ENCODE measurements around the gene RCAN2. TPM values are rescaled to one million over a fixed set of nuclear protein-coding genes. Genes with fewer than 3 reads are reported as not detected.

The RCAN2 gene
- total RNA-seq, 1 experiment from 2014 or later: not detected

GRCh38 chr6:46400898-46401297 lies 90.4 kb downstream of the RCAN2 start:
- Histone ChIP-seq H3K36me3 (ENCODE audit: control insufficient read depth, insufficient read depth, low read length) (no peaks in the 10 kb centered on the region), H3K27me3 (replicated peaks; ENCODE audit: control insufficient read depth, insufficient read depth, low read length) (no peaks in the 10 kb centered on the region), H3K4me3 (ENCODE audit: low read depth, low read length) (no peak overlapping the region), H3K4me1 (no peaks in the 10 kb centered on the region), H3K9me3 (no peaks in the 10 kb centered on the region)
- CTCF ChIA-PET: no interaction called here
- H3K27me3 Mint-ChIP-seq (ENCODE audit: insufficient read depth, unreplicated experiment): peaks cover 6% of the 10 kb centered on the region
- POLR2A ChIA-PET: no interaction called here
- DNase-seq: no peak
- no peak overlapping the region for H3K4me3 Mint-ChIP-seq (ENCODE audit: unreplicated experiment)
- TF ChIP-seq CTCF (IDR thresholded peaks at IDR 0.05; ENCODE audit: insufficient read depth in 1 of 2, low read depth in 1 of 2, low read length in 1 of 2, severe bottlenecking in 1 of 2, unreplicated experiment in 1 of 2): no peak
- no peaks in the 10 kb centered on the region for H3K9me3 Mint-ChIP-seq (ENCODE audit: unreplicated experiment)
- BruUV-seq (replicated peaks): no TSS peak
- intact Hi-C loops (cut with micrococcal nuclease; ENCODE audit: unreplicated experiment): no loop called here
- no peaks in the 10 kb centered on the region for H3K4me1 Mint-ChIP-seq (ENCODE audit: low read depth, unreplicated experiment)
- no peak overlapping the region for H3K27ac Mint-ChIP-seq (ENCODE audit: unreplicated experiment)
- H3K36me3 Mint-ChIP-seq (ENCODE audit: insufficient read depth, unreplicated experiment): no peaks in the 10 kb centered on the region

DNA sequence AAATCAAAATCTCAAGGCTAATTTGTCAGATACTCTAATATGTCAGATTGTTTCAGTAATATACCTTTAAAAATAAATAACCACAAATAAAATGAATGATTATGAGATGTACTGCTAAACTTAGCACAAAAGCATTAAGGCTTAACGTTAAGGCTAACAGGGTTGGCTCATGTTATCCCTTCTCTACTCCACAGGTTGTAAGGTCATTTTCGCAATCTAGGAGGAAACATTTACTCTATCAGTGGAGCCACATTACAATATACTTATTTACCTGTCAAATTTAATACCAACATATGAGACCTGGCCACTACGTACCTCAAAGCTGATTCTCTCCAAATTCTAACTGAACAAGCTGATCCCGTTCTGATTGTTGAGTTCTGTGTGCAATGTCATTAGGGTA lies 95.7 kb downstream of the RCAN2 start:
- Histone ChIP-seq H3K4me3 (ENCODE audit: low read depth, low read length) (no peak overlapping the region), H3K36me3 (ENCODE audit: control insufficient read depth, insufficient read depth, low read length) (no peaks in the 10 kb centered on the region), H3K4me1 (no peaks in the 10 kb centered on the region), H3K27me3 (replicated peaks; ENCODE audit: control insufficient read depth, insufficient read depth, low read length) (no peaks in the 10 kb centered on the region), H3K9me3 (no peaks in the 10 kb centered on the region)
- H3K4me3 Mint-ChIP-seq (ENCODE audit: unreplicated experiment): no peak overlapping the region
- no peaks in the 10 kb centered on the region for H3K9me3 Mint-ChIP-seq (ENCODE audit: unreplicated experiment)
- no peak for TF ChIP-seq CTCF (IDR thresholded peaks at IDR 0.05; ENCODE audit: insufficient read depth in 1 of 2, low read depth in 1 of 2, low read length in 1 of 2, severe bottlenecking in 1 of 2, unreplicated experiment in 1 of 2)
- ChIA-PET CTCF (no interaction called here), POLR2A (no interaction called here)
- intact Hi-C loops (cut with micrococcal nuclease; ENCODE audit: unreplicated experiment): no loop called here
- no peaks in the 10 kb centered on the region for H3K36me3 Mint-ChIP-seq (ENCODE audit: insufficient read depth, unreplicated experiment)
- no peak overlapping the region for H3K27ac Mint-ChIP-seq (ENCODE audit: unreplicated experiment)
- peaks cover 13% of the 10 kb centered on the region for H3K27me3 Mint-ChIP-seq (ENCODE audit: insufficient read depth, unreplicated experiment)
- no peak for DNase-seq
- H3K4me1 Mint-ChIP-seq (ENCODE audit: low read depth, unreplicated experiment): no peaks in the 10 kb centered on the region
- BruUV-seq (replicated peaks): no TSS peak

- no peaks in the 10 kb centered on the region for H3K27me3 ChIP-seq (replicated peaks; ENCODE audit: control insufficient read depth, insufficient read depth, low read length)
Measured at GRCh38 chr6:46393940-46394337, 97.3 kb downstream of the RCAN2 start.

More at GRCh38 chr6:46393940-46394337, 97.3 kb downstream of the RCAN2 start:
- ChIA-PET CTCF (no interaction called here), POLR2A (no interaction called here)
- Mint-ChIP-seq H3K4me1 (ENCODE audit: low read depth, unreplicated experiment) (no peaks in the 10 kb centered on the region), H3K9me3 (ENCODE audit: unreplicated experiment) (no peaks in the 10 kb centered on the region), H3K27ac (ENCODE audit: unreplicated experiment) (no peak overlapping the region), H3K36me3 (ENCODE audit: insufficient read depth, unreplicated experiment) (no peaks in the 10 kb centered on the region), H3K27me3 (ENCODE audit: insufficient read depth, unreplicated experiment) (peaks cover 6% of the 10 kb centered on the region), H3K4me3 (ENCODE audit: unreplicated experiment) (no peak overlapping the region)
- no peak overlapping the region for H3K4me3 ChIP-seq (ENCODE audit: low read depth, low read length)
- no peaks in the 10 kb centered on the region for H3K4me1 ChIP-seq
- H3K9me3 ChIP-seq: no peaks in the 10 kb centered on the region
- intact Hi-C loops (cut with micrococcal nuclease; ENCODE audit: unreplicated experiment): no loop called here
- no TSS peak for BruUV-seq (replicated peaks)
- no peak for TF ChIP-seq CTCF (IDR thresholded peaks at IDR 0.05; ENCODE audit: insufficient read depth in 1 of 2, low read depth in 1 of 2, low read length in 1 of 2, severe bottlenecking in 1 of 2, unreplicated experiment in 1 of 2)
- no peak for DNase-seq
- no peaks in the 10 kb centered on the region for H3K36me3 ChIP-seq (ENCODE audit: control insufficient read depth, insufficient read depth, low read length)

Data from Caco-2 (cell line).